Measurements from ENCODE around the gene AIFM1. TPM values are rescaled to one million over a fixed set of nuclear protein-coding genes. Genes with fewer than 3 reads are reported as not detected.

AIFM1 gene
- total and polyA plus RNA-seq, 2 of the 4 experiments (the other 2 are of a cell fraction): 22.0 to 27.4 TPM

GRCh38 chrX:130117166-130117565, 48.5 kb downstream of the AIFM1 start:
- Histone ChIP-seq H4K8ac (ENCODE audit: low read depth in 2 of 2, low read length in 2 of 2) (no peak overlapping the region), H2AK9ac (replicated peaks; ENCODE audit: low read depth, low read length, poor library complexity) (no peak overlapping the region), H2AFZ (replicated peaks; ENCODE audit: low read length, poor library complexity) (no peak overlapping the region), H3K9me3 (ENCODE audit: control insufficient read depth, insufficient read depth, low read length) (no peaks in the 10 kb centered on the region), H3K4ac (ENCODE audit: low read depth, low read length) (no peak overlapping the region), H3K27me3 (ENCODE audit: control insufficient read depth, insufficient read depth, low read length) (no peaks in the 10 kb centered on the region), H3K56ac (ENCODE audit: extremely low read depth, insufficient read depth, low read length) (no peak overlapping the region), H3K23ac (ENCODE audit: low read depth, low read length) (no peak overlapping the region), H3K4me2 (ENCODE audit: low read depth, low read length) (no peak overlapping the region), H3K36me3 (ENCODE audit: control insufficient read depth, insufficient read depth, low read length) (no peaks in the 10 kb centered on the region), H2BK120ac (ENCODE audit: low read depth, low read length) (no peak overlapping the region), H3K4me1 (ENCODE audit: control insufficient read depth, insufficient read depth, low read length) (peaks cover 15% of the 10 kb centered on the region), H3K79me1 (ENCODE audit: low read depth in 1 of 2, low read length in 2 of 2) (peaks cover 0 to 11% of the 10 kb centered on the region in 2 experiments; a peak in 1 of 4 replicates), H4K5ac (ENCODE audit: low read depth, low read length) (no peak overlapping the region), H2BK20ac (ENCODE audit: low read depth, low read length) (no peak overlapping the region; the same call in 1 of the 2 replicates), H2BK5ac (ENCODE audit: low read depth, low read length, poor library complexity, severe bottlenecking) (no peak overlapping the region), H3K14ac (replicated peaks; ENCODE audit: low read depth, low read length) (no peak overlapping the region), H2AK5ac (ENCODE audit: low read depth, low read length) (no peak overlapping the region), H3K9ac (ENCODE audit: low read depth, low read length) (no peak overlapping the region), H3K27ac (ENCODE audit: insufficient read depth, low read length) (no peak overlapping the region), H2BK15ac (ENCODE audit: low read depth, low read length) (no peak overlapping the region), H4K20me1 (ENCODE audit: insufficient read depth, low read length) (0 out of 2 replicates have a peak, but pooled peaks cover 4% of the 10 kb centered on the region), H3K9me1 (ENCODE audit: insufficient read depth, low read length) (no peaks in the 10 kb centered on the region; the same call in 1 of the 2 replicates), H4K91ac (ENCODE audit: insufficient read depth, low read depth, low read length) (no peak overlapping the region), H3K4me3 (ENCODE audit: insufficient read depth, low read depth, low read length) (no peak overlapping the region), H3K18ac (ENCODE audit: low read depth, low read length) (no peak overlapping the region)
- 100% methylated on average over 1 of the region's 7 CpGs; no CpG with 5 or more reads in 1 of the 2 experiments for WGBS, 2 experiments (ENCODE audit: extremely low coverage in 2 of 2, insufficient read length in 1 of 2)
- TF ChIP-seq USF2 (IDR thresholded peaks at IDR 0.05; ENCODE audit: low read depth, low read length): no peak
- TF ChIP-seq CTCF (conservative IDR thresholded peaks at IDR 0.05; ENCODE audit: low read depth, low read length): no peak
- no peak for TF ChIP-seq ELK1 (IDR thresholded peaks at IDR 0.05; ENCODE audit: borderline replicate concordance, low read depth, low read length)
- no peak for TF ChIP-seq SMC3 (IDR thresholded peaks at IDR 0.05; ENCODE audit: low read depth, low read length)
- TF ChIP-seq CHD1 (IDR thresholded peaks at IDR 0.05; ENCODE audit: low read depth, low read length): no peak
- no peak for TF ChIP-seq FOS (IDR thresholded peaks at IDR 0.05; ENCODE audit: low read depth, low read length)
- no peak for TF ChIP-seq POLR2A (IDR thresholded peaks at IDR 0.05; ENCODE audit: low read depth, low read length)
- no peak for TF ChIP-seq BHLHE40 (IDR thresholded peaks at IDR 0.05; ENCODE audit: low read depth, low read length)
- no peak for TF ChIP-seq CEBPB (IDR thresholded peaks at IDR 0.05; ENCODE audit: low read depth, low read length)
- TF ChIP-seq MAFK (IDR thresholded peaks at IDR 0.05; ENCODE audit: low read depth, low read length): no peak
- TF ChIP-seq RAD21 (IDR thresholded peaks at IDR 0.05; ENCODE audit: low read length): no peak
- no peak for TF ChIP-seq RFX5 (IDR thresholded peaks at IDR 0.05; ENCODE audit: low read depth, low read length)
- TF ChIP-seq NFE2L2 (IDR thresholded peaks at IDR 0.05; ENCODE audit: low read depth, low read length): no peak
- TF ChIP-seq RCOR1 (IDR thresholded peaks at IDR 0.05; ENCODE audit: insufficient replicate concordance, low read length): no peak
- no peak for TF ChIP-seq MAZ (IDR thresholded peaks at IDR 0.05; ENCODE audit: borderline replicate concordance, low read depth, low read length)
- TF ChIP-seq MXI1 (IDR thresholded peaks at IDR 0.05; ENCODE audit: borderline replicate concordance, low read depth, low read length): no peak
- ATAC-seq (ENCODE audit: low read depth) (no peak), DNase-seq (no peak)
- CTCF ChIA-PET: interaction anchor here (1.0 kb wide), 1 partner anchor 40 kb away, joined by 3 read pairs; no protein-coding TSS in a partner anchor
- intact Hi-C loops (cut with micrococcal nuclease) (no loop called here), in situ Hi-C loops (cut with MboI; ENCODE audit: low sequenced_read_pairs) (no loop called here), dilution Hi-C loops (cut with HindIII; ENCODE audit: low sequenced_read_pairs, unreplicated experiment) (no loop called here)
- POLR2A ChIA-PET (ENCODE audit: unreplicated experiment): no interaction called here
- BruUV-seq (replicated peaks): no TSS peak

All from IMR-90 (cell line).